Large intestine (tissue), 12 donors: ENCODE data around the gene FCHO1. TPM values are rescaled to one million over a fixed set of nuclear protein-coding genes. Genes with fewer than 3 reads are reported as not detected.

Experiments used
- DNase-seq, 2 donors: peaks; one replicate each; pipeline versions ENCODE4 v3.0.0 to v3.0.0-alpha.2; 2013
- H3K27ac ChIP-seq: one replicate; pipeline ENCODE4 v1.5.1; 2013; ENCODE audit warnings: low read length
- H3K27me3 ChIP-seq: 2 replicates; pipeline ENCODE4 v1.6.1; 2013; ENCODE audit warnings: low read length; ENCODE audit not compliant: control insufficient read depth, insufficient read depth
- H3K36me3 ChIP-seq: 2 replicates; pipeline ENCODE4 v1.6.1; 2013; ENCODE audit warnings: low read length; ENCODE audit not compliant: control insufficient read depth, insufficient read depth
- H3K4me1 ChIP-seq: one replicate; pipeline ENCODE4 v1.6.1; 2013; ENCODE audit warnings: low read length; ENCODE audit not compliant: control insufficient read depth, insufficient read depth
- H3K4me3 ChIP-seq: one replicate; pipeline ENCODE4 v1.5.1; 2013; ENCODE audit warnings: low read length
- H3K9me3 ChIP-seq: one replicate; pipeline ENCODE4 v1.6.1; 2013; ENCODE audit warnings: mild to moderate bottlenecking, low read depth, low read length, moderate library complexity; ENCODE audit not compliant: control insufficient read depth
- WGBS: methylation state at CpG from one replicate; pipeline ENCODE4 v1.1.5; 2013; ENCODE audit warnings: low lambda C conversion rate; ENCODE audit not compliant: insufficient coverage; 5-methylcytosine and 5-hydroxymethylcytosine counted together
- long read RNA-seq, 11 donors: transcript quantifications; one replicate each; lab custom pipeline, GENCODE V29; 2026
- polyA plus RNA-seq: library from polyadenylated mRNA; unstranded; fragments of 120-200 nt; gene quantifications from one replicate; pipeline ENCODE4 v1.2.1, GENCODE V29; 2013

The FCHO1 gene
- 2.5 TPM for polyA plus RNA-seq
- long read RNA-seq, donor 1, result 0 reads
- long read RNA-seq, donor 2, result 0 reads
- long read RNA-seq, donor 3, result 0 reads
- long read RNA-seq, donor 4, result 0 reads
- long read RNA-seq, donor 5, result 0 reads
- long read RNA-seq, donor 6, result 0 reads
- long read RNA-seq, donor 7, partial matches to known transcripts, result 6 of 6 reads
- long read RNA-seq, donor 7, other reads (novel, unspliced or antisense), result 0 of 6 reads
- long read RNA-seq, donor 8, result 0 reads
- long read RNA-seq, donor 9, result 0 reads
- long read RNA-seq, donor 10, result 0 reads
- long read RNA-seq, donor 11, result 0 reads

- Histone ChIP-seq H3K4me3 (no peak within 1 kb of the TSS), H3K27ac (no peak within 1 kb of the TSS), H3K27me3 (peaks cover 11% of the 10 kb centered on the region), H3K4me1 (peaks cover 4% of the 10 kb centered on the region), H3K36me3 (no peaks in the 10 kb centered on the region), H3K9me3 (no peaks in the 10 kb centered on the region)
- DNase-seq, result no peak
- no CpG with 5 or more reads among the region's 28 CpGs for whole genome bisulfite sequencing
Observed at GRCh38 chr19:17751103-17751911, at the start of gene FCHO1. Gene FCHO1, plus strand, starts transcription at chr19:17751477. Its CDS starts 3,688 bp downstream, at chr19:17755165.

GRCh38 chr19:17703824-17704463 lies 47.3 kb upstream of the FCHO1 start:
- WGBS, result no CpG with 5 or more reads among the region's 11 CpGs
- H3K9me3 ChIP-seq, result no peaks in the 10 kb centered on the region
- DNase-seq, result no peak
- peaks cover 5% of the 10 kb centered on the region for H3K27me3 ChIP-seq
- H3K27ac ChIP-seq, result no peak overlapping the region
- H3K36me3 ChIP-seq, result no peaks in the 10 kb centered on the region
- H3K4me3 ChIP-seq, result no peak overlapping the region
- no peaks in the 10 kb centered on the region for H3K4me1 ChIP-seq

GRCh38 chr19:17706750-17707181 lies 44.5 kb upstream of the FCHO1 start:
- H3K27me3 ChIP-seq, result peaks cover 5% of the 10 kb centered on the region
- no peaks in the 10 kb centered on the region for H3K36me3 ChIP-seq
- no CpG with 5 or more reads among the region's 17 CpGs for WGBS
- H3K27ac ChIP-seq, result no peak overlapping the region
- no peaks in the 10 kb centered on the region for H3K9me3 ChIP-seq
- peak in 1 of 2 donors; percentile 9 for DNase-seq
- no peak overlapping the region for H3K4me3 ChIP-seq
- no peaks in the 10 kb centered on the region for H3K4me1 ChIP-seq

- no peak for DNase-seq
- Histone ChIP-seq H3K9me3 (no peaks in the 10 kb centered on the region), H3K4me3 (no peak overlapping the region), H3K36me3 (no peaks in the 10 kb centered on the region), H3K4me1 (no peaks in the 10 kb centered on the region), H3K27ac (no peak overlapping the region), H3K27me3 (peaks cover 5% of the 10 kb centered on the region)
- WGBS, result 60% methylated on average over 1 of the region's 6 CpGs
Observed at GRCh38 chr19:17711851-17712250, 39.4 kb upstream of the FCHO1 start.

- H3K4me3 ChIP-seq, result no peak overlapping the region
- no peaks in the 10 kb centered on the region for H3K9me3 ChIP-seq
- DNase-seq, result no peak
- WGBS, result no CpG with 5 or more reads among the region's 4 CpGs
- H3K4me1 ChIP-seq, result peaks cover 13% of the 10 kb centered on the region
- peaks cover 3% of the 10 kb centered on the region for H3K36me3 ChIP-seq
- no peak overlapping the region for H3K27ac ChIP-seq
- no peaks in the 10 kb centered on the region for H3K27me3 ChIP-seq
Observed at GRCh38 chr19:17716309-17716929, 34.9 kb upstream of the FCHO1 start.

GRCh38 chr19:17718550-17718946 lies 32.7 kb upstream of the FCHO1 start:
- no peak for DNase-seq
- Histone ChIP-seq H3K4me3 (no peak overlapping the region), H3K27me3 (no peaks in the 10 kb centered on the region), H3K36me3 (peaks cover 7% of the 10 kb centered on the region), H3K4me1 (peaks cover 13% of the 10 kb centered on the region), H3K9me3 (no peaks in the 10 kb centered on the region), H3K27ac (no peak overlapping the region)
- no CpG with 5 or more reads among the region's 4 CpGs for WGBS

GRCh38 chr19:17718947-17719711 lies 32.1 kb upstream of the FCHO1 start, which contains the start of gene MAP1S:
Gene MAP1S, plus strand, starts transcription at chr19:17719480. Its CDS starts 23 bp downstream, at chr19:17719503.
- Histone ChIP-seq H3K27me3 (no peaks in the 10 kb centered on the region), H3K9me3 (no peaks in the 10 kb centered on the region), H3K36me3 (peaks cover 11% of the 10 kb centered on the region), H3K4me3 (peak within 1 kb of the TSS; percentile 85), H3K4me1 (peaks cover 13% of the 10 kb centered on the region), H3K27ac (no peak within 1 kb of the TSS)
- peak in 1 of 2 donors; percentile 62 for DNase-seq
- WGBS, result no CpG with 5 or more reads among the region's 53 CpGs

GRCh38 chr19:17719730-17720400 lies 31.4 kb upstream of the FCHO1 start:
- H3K4me3 ChIP-seq, result peak overlapping the region; percentile 85
- H3K27ac ChIP-seq, result no peak overlapping the region
- peak in 1 of 2 donors; percentile 43 for DNase-seq
- no peaks in the 10 kb centered on the region for H3K27me3 ChIP-seq
- no peaks in the 10 kb centered on the region for H3K9me3 ChIP-seq
- peaks cover 13% of the 10 kb centered on the region for H3K4me1 ChIP-seq
- peaks cover 18% of the 10 kb centered on the region for H3K36me3 ChIP-seq
- WGBS, result no CpG with 5 or more reads among the region's 38 CpGs

GRCh38 chr19:17720440-17720839 lies 30.8 kb upstream of the FCHO1 start:
- H3K4me1 ChIP-seq, result peaks cover 13% of the 10 kb centered on the region
- H3K27me3 ChIP-seq, result no peaks in the 10 kb centered on the region
- no peak for DNase-seq
- peaks cover 23% of the 10 kb centered on the region for H3K36me3 ChIP-seq
- no peaks in the 10 kb centered on the region for H3K9me3 ChIP-seq
- WGBS, result no CpG with 5 or more reads among the region's 7 CpGs
- H3K27ac ChIP-seq, result no peak overlapping the region
- peak overlapping the region; percentile 85 for H3K4me3 ChIP-seq
